Measurements from ENCODE around the gene HIP1R. TPM values are rescaled to one million over a fixed set of nuclear protein-coding genes. Genes with fewer than 3 reads are reported as not detected.
"Not testable (repeated sequence)": the region's sequence is repeated elsewhere in the genome, so short reads cannot be mapped to it uniquely, and the experiment has no call there.

HIP1R gene
- total RNA-seq, 4 donors from 2014 or later = 208 to 265 (median 238) TPM

- Histone ChIP-seq H3K36me3 (no peaks in the 10 kb centered on the region), H3K27me3 (no peaks in the 10 kb centered on the region), H3K9me3 (no peaks in the 10 kb centered on the region), H3K27ac (no peak overlapping the region), H3K4me3 (no peak overlapping the region), H3K4me1 (no peaks in the 10 kb centered on the region)
- TF ChIP-seq, protein P1, sequence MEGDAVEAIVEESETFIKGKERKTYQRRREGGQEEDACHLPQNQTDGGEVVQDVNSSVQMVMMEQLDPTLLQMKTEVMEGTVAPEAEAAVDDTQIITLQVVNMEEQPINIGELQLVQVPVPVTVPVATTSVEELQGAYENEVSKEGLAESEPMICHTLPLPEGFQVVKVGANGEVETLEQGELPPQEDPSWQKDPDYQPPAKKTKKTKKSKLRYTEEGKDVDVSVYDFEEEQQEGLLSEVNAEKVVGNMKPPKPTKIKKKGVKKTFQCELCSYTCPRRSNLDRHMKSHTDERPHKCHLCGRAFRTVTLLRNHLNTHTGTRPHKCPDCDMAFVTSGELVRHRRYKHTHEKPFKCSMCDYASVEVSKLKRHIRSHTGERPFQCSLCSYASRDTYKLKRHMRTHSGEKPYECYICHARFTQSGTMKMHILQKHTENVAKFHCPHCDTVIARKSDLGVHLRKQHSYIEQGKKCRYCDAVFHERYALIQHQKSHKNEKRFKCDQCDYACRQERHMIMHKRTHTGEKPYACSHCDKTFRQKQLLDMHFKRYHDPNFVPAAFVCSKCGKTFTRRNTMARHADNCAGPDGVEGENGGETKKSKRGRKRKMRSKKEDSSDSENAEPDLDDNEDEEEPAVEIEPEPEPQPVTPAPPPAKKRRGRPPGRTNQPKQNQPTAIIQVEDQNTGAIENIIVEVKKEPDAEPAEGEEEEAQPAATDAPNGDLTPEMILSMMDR (IDR thresholded peaks at IDR 0.05) = peak; percentile 64 to 88 (median 80)
- no peak for TF ChIP-seq POLR2A (IDR thresholded peaks at IDR 0.05)
- no peak for DNase-seq
Observed at GRCh38 chr12:122793685-122794106, 41.6 kb upstream of the HIP1R start.

DNA sequence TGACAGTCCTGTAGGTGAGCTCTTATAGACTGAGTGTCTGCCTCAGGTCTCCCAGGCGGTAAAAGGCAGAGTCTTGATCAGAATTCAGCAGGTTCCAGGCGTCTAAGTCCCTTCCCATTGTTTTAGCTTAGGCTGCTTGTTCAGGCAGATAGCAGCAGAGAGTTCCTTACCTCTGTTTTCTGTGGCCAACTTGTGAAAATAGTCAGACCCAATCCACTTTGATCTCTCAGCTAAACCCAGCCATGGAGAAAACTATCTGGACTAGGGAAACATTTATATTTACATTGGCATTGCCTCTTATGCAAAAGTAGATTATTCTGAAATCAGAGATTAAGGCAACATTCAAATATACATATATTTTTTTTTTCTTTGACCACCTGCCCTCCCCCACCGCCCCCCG is 39.5 kb upstream of the HIP1R start:
- Histone ChIP-seq H3K4me3 (no peak overlapping the region), H3K36me3 (no peaks in the 10 kb centered on the region), H3K4me1 (no peaks in the 10 kb centered on the region), H3K27me3 (no peaks in the 10 kb centered on the region), H3K27ac (no peak overlapping the region), H3K9me3 (no peaks in the 10 kb centered on the region)
- TF ChIP-seq, protein P1 (IDR thresholded peaks at IDR 0.05) = no peak
- TF ChIP-seq POLR2A (IDR thresholded peaks at IDR 0.05) = no peak
- no peak for DNase-seq

GRCh38 chr12:122799641-122800243 is 35.5 kb upstream of the HIP1R start:
- TF ChIP-seq POLR2A (IDR thresholded peaks at IDR 0.05) = no peak
- TF ChIP-seq, protein P1 (IDR thresholded peaks at IDR 0.05) = no peak
- Histone ChIP-seq H3K4me1 (no peaks in the 10 kb centered on the region), H3K27ac (no peak overlapping the region), H3K36me3 (no peaks in the 10 kb centered on the region), H3K27me3 (no peaks in the 10 kb centered on the region), H3K9me3 (no peaks in the 10 kb centered on the region), H3K4me3 (no peak overlapping the region)
- DNase-seq = no peak

GRCh38 chr12:122803937-122804336 is 31.3 kb upstream of the HIP1R start:
- Histone ChIP-seq H3K27me3 (no peaks in the 10 kb centered on the region), H3K4me1 (no peaks in the 10 kb centered on the region), H3K36me3 (no peaks in the 10 kb centered on the region), H3K9me3 (no peaks in the 10 kb centered on the region), H3K4me3 (no peak overlapping the region), H3K27ac (no peak overlapping the region)
- TF ChIP-seq, protein P1 (IDR thresholded peaks at IDR 0.05) = no peak
- no peak for TF ChIP-seq POLR2A (IDR thresholded peaks at IDR 0.05)
- DNase-seq = peak in 1 of 3 donors; percentile 29

DNA sequence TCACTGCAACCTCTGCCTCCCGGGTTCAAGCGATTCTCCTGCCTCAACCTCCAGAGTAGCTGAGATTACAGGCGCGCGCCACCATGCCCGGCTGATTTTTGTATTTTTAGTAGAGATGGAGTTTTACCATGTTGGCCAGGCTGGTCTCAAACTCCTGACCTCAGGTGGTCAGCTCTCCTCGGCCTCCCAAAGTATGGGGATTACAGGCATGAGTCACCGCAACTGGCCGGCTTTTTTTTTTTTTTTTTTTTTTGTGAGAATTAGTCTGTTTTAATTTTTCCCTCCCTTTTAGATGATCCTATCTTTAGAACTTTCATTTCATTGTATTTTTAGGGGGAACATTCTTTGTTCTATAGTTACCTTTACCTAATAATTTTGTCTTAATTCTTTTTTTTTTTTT is 30.3 kb upstream of the HIP1R start:
- H3K4me1 ChIP-seq, H3K36me3 ChIP-seq, H3K4me3 ChIP-seq, H3K27ac ChIP-seq, H3K9me3 ChIP-seq, DNase-seq, H3K27me3 ChIP-seq: not testable (repeated sequence)

- H3K4me1 ChIP-seq = no peaks in the 10 kb centered on the region
- no peaks in the 10 kb centered on the region for H3K36me3 ChIP-seq
Observed at GRCh38 chr12:122807651-122808050, 27.6 kb upstream of the HIP1R start.

More at GRCh38 chr12:122807651-122808050, 27.6 kb upstream of the HIP1R start:
- TF ChIP-seq, protein P1 (IDR thresholded peaks at IDR 0.05) = no peak
- no peak for TF ChIP-seq POLR2A (IDR thresholded peaks at IDR 0.05)
- no peak for DNase-seq
- Histone ChIP-seq H3K9me3 (no peaks in the 10 kb centered on the region), H3K4me3 (no peak overlapping the region), H3K27ac (no peak overlapping the region), H3K27me3 (no peaks in the 10 kb centered on the region)

All from Peyer's patch (tissue), 4 donors.